Body of pancreas (tissue), 4 donors: ENCODE results near the gene ARHGAP44. TPM values are rescaled to one million over a fixed set of nuclear protein-coding genes. Genes with fewer than 3 reads are reported as not detected.

Experiments
- ATAC-seq: fragments of 150-250 bp; one replicate; pipeline ENCODE4 v1.9.1; 2016
- DNase-seq, 4 donors: peaks; one replicate each; pipeline ENCODE4 v3.0.0-alpha.2; 2019
- H3K27ac ChIP-seq, 4 donors: fragments of 200-600 bp; sonication (generic); 1 replicate in 3 of 4; 2 replicates in 1 of 4; pipeline versions ENCODE4 v1.5.1 to v1.6.1; 2016 to 2019; ENCODE audit warnings: mild to moderate bottlenecking in 1 of 4, mixed read lengths in 1 of 4, moderate library complexity in 1 of 4
- H3K27me3 ChIP-seq, 2 donors: fragments of 200-600 bp; sonication (generic); one replicate each; pipeline ENCODE4 v1.6.0; 2016; ENCODE audit warnings: mild to moderate bottlenecking in 1 of 2
- H3K36me3 ChIP-seq, 2 donors: fragments of 200-600 bp; sonication (generic); replicated peaks in 1 of 2; 2 replicates each; pipeline ENCODE4 v1.5.1; 2016; ENCODE audit warnings: low read depth in 2 of 2; ENCODE audit not compliant: insufficient read depth in 1 of 2
- H3K4me1 ChIP-seq: fragments of 200-600 bp; sonication (generic); one replicate; pipeline ENCODE4 v1.6.0; 2016
- H3K4me3 ChIP-seq, 2 donors: fragments of 200-600 bp; sonication (generic); 1 replicate in 1 of 2; 2 replicates in 1 of 2; pipeline ENCODE4 v1.5.1; 2016 to 2019
- H3K9me3 ChIP-seq, 3 donors: fragments of 200-600 bp; sonication (generic); 1 replicate in 2 of 3; 2 replicates in 1 of 3; pipeline ENCODE4 v1.5.1; 2016
- POLR2A ChIP-seq, 3 donors: fragments of 450-650 bp; IDR thresholded peaks; one replicate each; pipeline ENCODE4 v1.6.1; 2016; ENCODE audit warnings: antibody characterized with exemption in 3 of 3, mild to moderate bottlenecking in 2 of 3
- WGBS, 2 donors: methylation state at CpG; one replicate each; pipeline ENCODE4 v1.1.5; 2017; 5-methylcytosine and 5-hydroxymethylcytosine counted together
- intact Hi-C: fragments of 100-400 bp; cut with DNase I; formaldehyde crosslinking; loops from one replicate; pipeline ENCODE4 v1.15.1; 2023
- total RNA-seq, 2 donors: library from RNA; depleted of rRNA; stranded (reverse); fragments of >200 nt; gene quantifications; one replicate each; pipeline ENCODE4 v1.1.0, GENCODE V29; 2016
- TF ChIP-seq, protein P1 (sequence below), 7 experiments: fragments of 450-650 bp in 4 of 7; fragments of 200-600 bp in 3 of 7; sonication (generic) in 3 of 7; IDR thresholded peaks; one replicate each; pipeline ENCODE4 v1.5.1; 2016 to 2019; ENCODE audit warnings: antibody characterized with exemption in 7 of 7

The ARHGAP44 gene
- total RNA-seq, 2 donors from 2014 or later: 5.7 to 6.3 TPM

DNA sequence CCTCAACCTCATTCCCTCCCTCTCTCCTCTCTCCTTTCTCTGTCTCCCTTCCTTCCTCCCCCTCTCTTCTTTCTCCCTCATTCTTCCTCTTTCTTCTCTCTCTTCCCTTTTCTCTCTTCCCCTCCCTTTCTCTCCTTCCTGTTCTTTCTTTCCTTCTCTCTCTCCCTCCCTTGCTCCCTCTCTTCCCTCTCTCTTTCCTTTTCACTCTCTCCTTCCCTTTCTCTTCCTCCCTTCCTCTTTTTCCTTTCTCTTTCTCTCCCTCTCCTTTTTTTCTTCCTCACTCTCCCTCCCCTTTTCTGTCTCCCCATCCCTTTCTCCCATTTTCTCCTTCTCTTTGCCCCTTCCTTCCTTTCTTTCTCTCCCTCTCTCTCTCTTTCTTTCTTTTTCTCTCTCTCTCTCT is 236.4 kb downstream of the ARHGAP44 start:
- Histone ChIP-seq H3K27me3 (no peaks in the 10 kb centered on the region), H3K4me1 (no peaks in the 10 kb centered on the region), H3K9me3 (no peaks in the 10 kb centered on the region), H3K4me3 (no peak overlapping the region), H3K36me3 (no peaks in the 10 kb centered on the region), H3K27ac (no peak overlapping the region)
- DNase-seq (no peak), ATAC-seq (no peak)
- intact Hi-C loops: no loop called here
- TF ChIP-seq, protein P1, sequence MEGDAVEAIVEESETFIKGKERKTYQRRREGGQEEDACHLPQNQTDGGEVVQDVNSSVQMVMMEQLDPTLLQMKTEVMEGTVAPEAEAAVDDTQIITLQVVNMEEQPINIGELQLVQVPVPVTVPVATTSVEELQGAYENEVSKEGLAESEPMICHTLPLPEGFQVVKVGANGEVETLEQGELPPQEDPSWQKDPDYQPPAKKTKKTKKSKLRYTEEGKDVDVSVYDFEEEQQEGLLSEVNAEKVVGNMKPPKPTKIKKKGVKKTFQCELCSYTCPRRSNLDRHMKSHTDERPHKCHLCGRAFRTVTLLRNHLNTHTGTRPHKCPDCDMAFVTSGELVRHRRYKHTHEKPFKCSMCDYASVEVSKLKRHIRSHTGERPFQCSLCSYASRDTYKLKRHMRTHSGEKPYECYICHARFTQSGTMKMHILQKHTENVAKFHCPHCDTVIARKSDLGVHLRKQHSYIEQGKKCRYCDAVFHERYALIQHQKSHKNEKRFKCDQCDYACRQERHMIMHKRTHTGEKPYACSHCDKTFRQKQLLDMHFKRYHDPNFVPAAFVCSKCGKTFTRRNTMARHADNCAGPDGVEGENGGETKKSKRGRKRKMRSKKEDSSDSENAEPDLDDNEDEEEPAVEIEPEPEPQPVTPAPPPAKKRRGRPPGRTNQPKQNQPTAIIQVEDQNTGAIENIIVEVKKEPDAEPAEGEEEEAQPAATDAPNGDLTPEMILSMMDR (IDR thresholded peaks at IDR 0.05): no peak
- TF ChIP-seq POLR2A (IDR thresholded peaks at IDR 0.05): no peak

DNA sequence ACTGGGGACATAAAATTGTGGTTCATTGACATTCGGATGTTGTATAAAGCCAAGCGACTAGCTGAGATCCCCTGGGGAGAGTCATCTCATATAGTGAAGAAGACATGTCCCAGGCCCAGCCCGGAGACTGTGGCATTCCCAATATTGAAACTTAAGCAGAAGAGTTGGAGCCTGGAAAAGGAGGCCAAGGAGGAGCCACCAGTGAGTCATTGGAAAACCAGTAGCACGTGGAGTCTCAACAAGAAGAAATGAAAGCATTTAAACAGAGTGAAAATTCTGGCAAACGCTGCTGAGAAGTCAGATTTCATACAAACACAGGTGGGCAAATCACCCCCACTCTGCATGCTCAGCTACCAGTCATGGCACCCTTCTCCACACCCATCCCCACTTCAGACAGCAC is 237.9 kb downstream of the ARHGAP44 start:
- H3K27ac ChIP-seq: no peak overlapping the region
- no peaks in the 10 kb centered on the region for H3K4me1 ChIP-seq
- intact Hi-C loops: no loop called here
- H3K36me3 ChIP-seq: no peaks in the 10 kb centered on the region
- no peaks in the 10 kb centered on the region for H3K27me3 ChIP-seq
- DNase-seq (no peak), ATAC-seq (no peak)
- H3K9me3 ChIP-seq: no peaks in the 10 kb centered on the region
- WGBS, 2 donors: 74 to 80% methylated on average over 5 of the region's 5 CpGs
- TF ChIP-seq, protein P1 (IDR thresholded peaks at IDR 0.05): no peak
- TF ChIP-seq POLR2A (IDR thresholded peaks at IDR 0.05): no peak
- no peak overlapping the region for H3K4me3 ChIP-seq

DNA sequence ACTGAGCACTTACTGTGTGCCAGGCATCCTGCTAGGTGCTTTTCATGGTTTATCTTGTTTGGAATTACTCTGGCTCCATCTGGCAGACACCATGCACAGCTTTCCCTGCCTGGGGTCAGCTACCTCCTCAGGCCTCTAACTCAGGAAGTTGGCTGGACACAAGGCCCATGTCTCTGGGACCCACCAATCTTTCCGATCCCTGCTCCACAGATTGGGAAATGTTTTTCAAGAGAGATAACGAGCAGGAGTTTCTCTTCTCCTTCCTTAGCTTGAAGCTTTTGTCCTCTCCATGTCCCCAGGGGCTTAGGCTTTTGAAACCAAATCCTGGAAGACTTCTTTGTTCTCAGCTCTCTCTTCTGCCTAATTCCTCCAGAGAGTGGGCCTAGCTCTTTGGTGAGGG is 240.0 kb downstream of the ARHGAP44 start:
- TF ChIP-seq POLR2A (IDR thresholded peaks at IDR 0.05): no peak
- TF ChIP-seq, protein P1 (IDR thresholded peaks at IDR 0.05): no peak
- H3K27me3 ChIP-seq: no peaks in the 10 kb centered on the region
- no peak overlapping the region for H3K27ac ChIP-seq
- intact Hi-C loops: no loop called here
- H3K9me3 ChIP-seq: no peaks in the 10 kb centered on the region
- WGBS, 2 donors: 76 to 80% methylated on average over 2 of the region's 2 CpGs
- no peaks in the 10 kb centered on the region for H3K4me1 ChIP-seq
- DNase-seq (no peak), ATAC-seq (no peak)
- no peak overlapping the region for H3K4me3 ChIP-seq
- no peaks in the 10 kb centered on the region for H3K36me3 ChIP-seq

DNA sequence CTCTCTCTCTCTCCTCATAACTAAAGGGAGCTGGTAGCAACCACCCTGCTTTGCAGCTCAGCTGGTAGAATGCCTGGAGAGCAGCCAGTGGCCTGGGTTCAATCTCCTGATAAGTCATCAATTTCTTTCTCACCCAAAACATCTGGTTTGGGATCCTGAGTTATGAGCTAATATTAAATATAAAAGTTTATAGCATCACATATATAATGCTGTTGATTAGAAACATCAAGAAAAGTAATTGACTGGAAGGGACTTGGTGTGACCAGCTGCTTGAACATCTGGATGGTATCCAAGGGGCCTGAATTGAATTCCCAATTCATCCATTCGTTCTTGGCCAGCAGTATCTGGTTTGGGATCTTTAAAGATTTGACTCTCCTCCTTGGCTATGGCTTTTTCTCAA is 240.8 kb downstream of the ARHGAP44 start:
- no peak for ATAC-seq
- Histone ChIP-seq H3K4me3 (no peak overlapping the region), H3K9me3 (no peaks in the 10 kb centered on the region), H3K27ac (no peak overlapping the region), H3K27me3 (no peaks in the 10 kb centered on the region), H3K4me1 (no peaks in the 10 kb centered on the region), H3K36me3 (no peaks in the 10 kb centered on the region)
- no peak for DNase-seq
- intact Hi-C loops: no loop called here
- no peak for TF ChIP-seq POLR2A (IDR thresholded peaks at IDR 0.05)
- TF ChIP-seq, protein P1 (IDR thresholded peaks at IDR 0.05): no peak
- WGBS, 2 donors: 41 to 52% methylated on average over 1 of the region's 1 CpG

DNA sequence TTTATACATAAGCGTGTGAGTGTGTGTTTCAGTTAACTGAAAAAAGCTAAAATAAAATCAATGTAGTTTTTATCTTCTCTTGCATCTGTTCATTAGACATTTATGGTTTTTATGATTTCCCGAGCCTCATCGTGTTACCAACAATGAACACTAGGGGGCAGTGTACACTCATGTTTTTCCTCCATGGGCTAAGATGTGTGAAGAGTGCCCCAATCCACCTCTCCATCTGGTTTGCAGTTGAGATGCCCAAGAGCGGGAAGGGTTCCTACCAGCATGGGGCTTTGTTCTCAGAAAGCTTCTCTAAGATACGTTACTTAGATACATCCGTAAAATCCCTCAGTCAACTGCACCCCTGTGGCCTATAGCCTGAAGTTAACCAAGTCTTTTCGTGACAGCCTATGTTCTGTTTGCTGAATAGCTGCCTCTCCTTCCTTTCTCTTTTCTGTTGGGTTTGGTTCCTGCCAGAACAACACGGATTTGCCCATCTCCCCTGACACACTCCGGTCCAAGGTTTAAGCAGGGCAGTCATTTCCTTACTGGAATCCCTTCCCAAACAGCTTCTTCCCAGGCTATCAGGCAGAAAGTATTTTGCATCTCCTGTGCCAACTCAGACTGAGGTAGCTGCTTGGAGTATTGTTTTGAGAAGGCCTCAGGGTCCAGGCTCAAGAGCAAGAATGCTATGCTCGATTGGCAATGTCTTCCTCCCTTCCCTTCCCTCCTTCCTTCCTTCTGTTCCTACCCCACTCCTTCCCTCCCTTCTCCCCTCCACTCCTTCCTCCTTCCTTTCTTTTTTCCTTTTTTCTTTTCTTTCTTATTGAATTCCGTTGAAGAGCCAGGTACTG is 241.4 kb downstream of the ARHGAP44 start:
- no peaks in the 10 kb centered on the region for H3K27me3 ChIP-seq
- no peak overlapping the region for H3K27ac ChIP-seq
- H3K4me1 ChIP-seq: no peaks in the 10 kb centered on the region
- intact Hi-C loops: no loop called here
- TF ChIP-seq POLR2A (IDR thresholded peaks at IDR 0.05): no peak
- TF ChIP-seq, protein P1 (IDR thresholded peaks at IDR 0.05): peak; percentile 29 to 88 (median 60)
- H3K36me3 ChIP-seq: no peaks in the 10 kb centered on the region
- H3K9me3 ChIP-seq: no peaks in the 10 kb centered on the region
- no peak overlapping the region for H3K4me3 ChIP-seq
- ATAC-seq (no peak), DNase-seq (peak; percentile 15 to 44 (median 22))
- 54% methylated on average over 11 of the region's 11 CpGs for WGBS, 2 donors
